Stimulated activated CD8-positive, alpha-beta memory T cell treated with anti-CD3 and anti-CD28 coated beads, Interleukin-15, amount 100 ng/mL, for 24 hours (primary cell): Measurements from ENCODE around the gene RAB40C.

Source experiments
- DNase-seq: peaks from one replicate; pipeline ENCODE4 v3.0.0-alpha.2; 2020; ENCODE audit warnings: low read depth

Gene RAB40C, protein sequence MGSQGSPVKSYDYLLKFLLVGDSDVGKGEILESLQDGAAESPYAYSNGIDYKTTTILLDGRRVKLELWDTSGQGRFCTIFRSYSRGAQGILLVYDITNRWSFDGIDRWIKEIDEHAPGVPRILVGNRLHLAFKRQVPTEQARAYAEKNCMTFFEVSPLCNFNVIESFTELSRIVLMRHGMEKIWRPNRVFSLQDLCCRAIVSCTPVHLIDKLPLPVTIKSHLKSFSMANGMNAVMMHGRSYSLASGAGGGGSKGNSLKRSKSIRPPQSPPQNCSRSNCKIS

DNA sequence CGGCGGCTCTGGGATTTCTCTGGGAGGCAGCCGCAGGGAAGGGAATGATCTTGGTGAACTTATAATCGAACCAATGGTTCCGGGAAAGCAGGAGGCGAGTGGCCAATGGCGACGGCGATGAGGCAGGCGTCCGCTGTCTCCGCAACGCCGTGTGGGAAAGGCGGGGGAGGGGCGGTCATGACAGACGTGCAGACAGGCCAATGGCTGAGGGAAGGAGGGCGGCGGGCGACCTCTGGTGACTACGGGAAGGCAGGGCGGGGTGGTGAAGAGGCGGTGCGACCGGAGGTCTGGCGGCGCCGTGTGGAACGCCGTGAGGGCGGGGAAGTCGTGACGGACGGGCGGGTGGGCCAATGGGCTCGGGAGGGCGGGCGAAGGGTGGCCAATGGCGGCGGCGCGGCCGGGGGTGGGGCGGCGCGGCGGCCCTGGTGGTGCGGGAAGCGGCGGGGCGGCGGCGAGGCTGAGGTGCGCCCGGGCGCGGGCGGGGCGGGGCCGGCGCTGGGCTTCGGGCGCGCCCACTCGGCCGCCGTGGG, at the start of gene RAB40C:
Gene RAB40C (plus strand): TSS at position 409 of the 530 bp plus-strand sequence. CDS start 226 bp downstream, outside the sequence.
- DNase-seq = peak; percentile 93

- DNase-seq = no peak
Measured at GRCh38 chr16:540645-541340, 49.1 kb upstream of the RAB40C start.

DNA sequence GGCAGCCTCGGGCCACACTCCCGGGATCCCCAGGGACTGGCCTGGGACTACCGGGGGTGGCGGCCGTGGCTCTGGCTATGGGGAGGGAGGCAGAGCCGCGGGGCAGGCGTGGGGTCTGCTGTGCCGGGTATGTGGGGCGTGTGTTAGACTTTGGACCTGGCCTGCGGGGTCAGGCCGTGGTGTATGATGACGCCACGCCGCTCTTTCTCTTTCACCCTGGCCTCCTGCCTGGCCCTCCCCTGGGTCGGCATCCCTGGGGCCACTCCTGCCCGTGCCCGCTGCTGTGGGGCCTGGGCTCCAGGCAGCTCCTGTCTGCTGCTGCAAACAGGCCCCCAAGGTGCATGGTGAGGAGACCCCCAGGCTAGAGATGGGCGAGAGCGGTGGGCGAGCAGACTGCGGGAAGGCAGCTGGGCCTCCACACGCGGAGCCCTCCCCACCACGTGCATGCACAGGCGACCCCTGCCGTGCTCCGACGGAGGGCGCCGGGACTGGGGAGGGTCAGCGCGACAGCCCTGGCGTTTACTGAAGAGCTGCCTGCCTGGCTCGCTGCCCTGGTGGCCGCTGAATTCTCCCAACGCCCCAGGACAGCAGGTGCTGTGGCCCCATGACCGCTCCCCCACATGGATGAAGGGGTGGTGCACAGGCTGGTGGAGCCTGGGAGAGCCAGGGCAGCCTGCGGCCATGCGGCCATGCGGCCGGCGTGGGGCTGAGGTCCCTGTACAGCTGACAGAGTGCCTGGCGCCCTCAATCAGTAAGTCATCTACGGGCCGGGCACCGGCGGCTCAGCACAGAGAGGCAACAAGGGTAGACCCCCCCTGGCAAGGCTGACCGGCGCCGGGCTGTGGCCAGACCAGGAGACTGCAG, 46.3 kb upstream of the RAB40C start:
- DNase-seq = no peak

DNA sequence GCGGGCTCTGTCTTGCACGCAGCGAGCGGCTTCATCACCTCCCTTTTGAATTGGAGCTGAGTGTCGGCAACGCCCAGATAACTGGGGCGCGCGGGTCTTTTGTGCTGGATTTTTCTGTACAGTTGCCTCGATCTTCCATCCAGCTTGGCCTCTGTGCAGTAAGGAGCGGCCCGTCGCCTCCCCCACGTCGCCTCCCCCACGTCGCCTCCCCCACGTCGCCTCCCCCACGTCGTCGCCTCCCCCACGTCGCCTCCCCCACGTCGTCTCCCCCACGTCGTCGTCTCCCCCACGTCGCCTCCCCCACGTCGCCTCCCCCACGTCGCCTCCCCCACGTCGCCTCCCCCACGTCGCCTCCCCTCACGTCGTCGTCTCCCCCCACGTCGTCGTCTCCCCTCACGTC, 45.3 kb upstream of the RAB40C start:
- DNase-seq = no peak

GRCh38 chr16:546909-547770, 42.7 kb upstream of the RAB40C start:
- DNase-seq = no peak

- DNase-seq = no peak
Measured at GRCh38 chr16:548586-548985, 41.3 kb upstream of the RAB40C start.

DNA sequence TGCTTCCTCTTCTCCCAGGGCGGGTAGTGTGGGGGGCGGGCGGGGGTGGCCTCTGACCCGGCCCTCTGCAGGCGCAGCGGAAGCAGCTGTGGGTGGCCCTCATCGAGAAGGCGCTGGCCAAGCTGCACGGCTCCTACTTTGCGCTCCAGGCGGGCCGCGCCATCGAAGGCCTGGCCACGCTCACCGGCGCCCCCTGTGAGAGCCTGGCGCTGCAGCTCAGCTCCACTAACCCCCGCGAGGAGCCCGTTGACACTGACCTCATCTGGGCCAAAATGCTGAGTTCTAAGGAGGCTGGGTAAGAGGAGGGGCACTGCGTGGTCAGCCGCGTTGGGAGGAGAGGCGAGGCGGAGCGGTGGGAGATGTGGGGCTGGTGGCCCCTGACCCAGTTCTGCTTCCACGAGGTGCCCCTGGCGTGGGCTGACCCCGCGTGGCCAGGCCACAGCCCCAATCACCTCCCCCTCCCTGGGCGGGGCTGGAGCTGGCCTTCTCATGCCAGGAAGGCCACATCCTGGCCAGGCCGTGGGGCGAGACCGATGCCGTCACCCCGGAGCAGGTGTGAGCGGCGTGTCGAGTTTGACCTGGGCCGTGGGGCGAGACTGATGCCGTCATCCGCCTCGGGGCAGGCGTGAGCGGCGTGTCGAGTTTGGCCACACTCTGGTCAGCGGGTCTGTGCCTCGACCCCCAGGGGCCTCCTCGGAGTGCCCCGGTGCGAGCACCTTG, 40.2 kb upstream of the RAB40C start:
- DNase-seq = no peak

GRCh38 chr16:551210-551609, 38.7 kb upstream of the RAB40C start:
- DNase-seq = no peak

GRCh38 chr16:552171-552570, 37.7 kb upstream of the RAB40C start:
- DNase-seq = no peak

- no peak for DNase-seq
Measured at GRCh38 chr16:553601-554296, 36.1 kb upstream of the RAB40C start.

GRCh38 chr16:554297-554621, 35.6 kb upstream of the RAB40C start:
- no peak for DNase-seq

DNA sequence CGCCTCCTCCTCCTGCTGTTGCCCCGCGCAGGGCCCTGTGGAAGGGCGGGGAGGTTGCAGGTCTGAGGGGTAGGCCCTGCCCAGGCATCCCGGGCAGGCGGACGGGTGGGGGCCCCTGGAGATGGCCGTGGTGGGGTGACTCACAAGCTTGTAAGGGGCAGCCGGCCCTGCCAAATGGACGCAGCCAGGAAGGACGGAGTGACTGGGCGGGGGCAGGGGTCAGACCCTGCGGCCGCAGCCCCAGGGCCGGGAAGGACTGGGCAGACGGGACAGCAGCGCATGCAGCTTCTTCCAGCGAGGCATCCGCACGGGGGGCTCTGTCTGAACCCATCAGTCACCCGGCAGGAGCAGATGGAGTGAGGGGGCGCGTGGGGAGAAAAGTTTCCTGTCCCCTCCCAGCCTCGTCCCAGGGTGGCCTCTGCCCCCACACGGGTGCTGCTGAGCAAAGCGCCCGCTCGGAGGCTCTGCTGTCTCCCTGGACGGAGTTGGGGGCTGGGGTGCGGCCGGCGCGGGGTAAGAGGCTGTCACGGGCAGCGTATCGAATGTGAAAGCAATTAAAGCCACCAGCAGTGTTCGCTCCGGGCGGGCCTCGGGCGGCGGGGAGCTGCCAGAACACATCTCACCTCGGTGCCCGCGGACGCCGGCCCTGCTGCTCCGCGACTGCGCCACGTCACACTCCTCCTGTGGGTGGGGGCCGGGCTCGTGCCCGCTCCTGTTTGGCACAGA, 35.1 kb upstream of the RAB40C start:
- no peak for DNase-seq

DNA sequence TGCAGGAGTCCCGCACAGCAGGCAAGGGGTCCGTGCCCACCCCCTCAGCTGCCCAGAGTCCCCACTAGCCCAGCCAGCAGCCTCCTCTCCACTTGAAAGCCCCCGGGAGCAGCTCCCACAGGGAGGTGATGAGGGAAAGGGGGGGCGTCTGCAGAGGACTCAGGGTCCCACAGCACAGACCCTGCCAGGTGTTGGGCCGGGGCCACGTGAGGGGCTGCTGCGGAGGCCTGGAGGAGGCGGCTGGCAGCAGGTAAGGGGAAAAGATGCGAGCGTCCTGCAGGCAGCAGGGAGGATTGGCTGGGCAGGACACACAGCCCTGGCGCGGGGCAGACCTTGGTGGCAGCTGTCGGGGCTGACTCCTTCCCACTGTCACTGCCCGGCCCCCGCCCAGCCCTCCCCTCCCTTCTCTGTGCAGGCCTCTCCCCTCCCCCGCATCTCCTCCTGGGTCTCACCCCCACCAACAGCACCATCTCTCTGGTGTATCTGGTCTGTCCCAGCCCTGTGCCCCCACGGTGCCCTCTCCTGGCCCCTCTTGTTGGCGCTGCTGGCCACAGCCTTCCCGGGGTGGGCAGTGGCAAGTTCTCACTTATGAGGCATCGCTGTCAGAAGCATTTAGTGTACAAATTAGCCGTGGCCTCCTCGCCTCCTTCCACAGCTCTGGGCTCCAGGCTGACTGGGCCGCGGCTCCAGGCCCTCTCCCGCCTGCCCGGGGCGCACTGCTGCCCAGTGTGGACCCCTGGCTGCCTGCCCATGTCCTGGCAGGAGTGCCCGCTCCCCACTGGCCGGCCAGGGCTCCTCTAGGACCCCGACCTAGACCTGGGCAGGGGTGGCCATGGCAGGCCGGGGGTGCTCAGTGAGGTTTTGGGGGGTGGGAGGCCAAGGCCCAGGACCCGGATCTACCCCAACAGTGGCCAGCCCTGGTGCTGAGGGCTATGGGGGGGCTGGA, 34.1 kb upstream of the RAB40C start:
- DNase-seq = no peak

- DNase-seq = no peak
Measured at GRCh38 chr16:556474-557173, 33.2 kb upstream of the RAB40C start.

DNA sequence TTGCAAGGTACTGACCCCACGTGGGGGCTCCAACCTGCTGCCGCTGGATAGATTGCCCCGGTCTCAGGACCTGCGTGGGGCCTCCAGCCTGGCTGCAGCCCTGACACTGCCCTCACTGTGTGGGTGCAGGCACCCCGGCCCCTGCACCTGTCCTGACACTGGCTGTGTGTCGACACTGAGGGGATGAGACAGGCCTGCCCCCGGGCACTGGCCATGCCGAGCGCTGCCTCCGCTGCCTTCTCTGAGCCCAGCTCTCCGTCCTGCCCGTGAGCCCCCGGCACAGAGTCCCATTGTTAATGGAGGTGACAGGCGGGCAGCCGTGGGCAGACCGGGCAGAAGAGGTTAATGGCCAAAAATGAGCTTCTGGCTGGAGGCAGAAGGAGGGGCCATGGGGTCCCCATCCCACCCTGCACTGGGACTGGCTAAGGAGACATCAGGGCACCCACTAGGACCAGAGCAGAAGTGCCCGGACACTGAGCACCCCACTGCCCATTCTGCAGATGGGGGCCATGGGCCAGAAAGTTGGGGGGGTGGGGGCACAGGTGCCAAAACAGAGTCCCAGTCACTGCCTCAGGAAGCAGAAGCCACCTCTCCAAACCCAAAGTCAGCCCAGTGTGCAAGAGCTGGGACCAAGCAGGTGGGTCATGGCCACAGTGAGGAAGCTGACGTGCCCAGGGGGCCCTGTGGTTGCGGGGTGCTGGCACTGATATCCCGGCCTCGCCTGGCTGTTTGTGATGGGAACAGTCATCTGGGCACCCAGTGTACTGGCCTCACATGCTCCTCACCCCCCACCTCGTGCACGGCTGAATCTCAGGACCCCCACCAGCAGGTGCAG, 32.2 kb upstream of the RAB40C start:
- DNase-seq = no peak

GRCh38 chr16:558298-559020, 31.4 kb upstream of the RAB40C start:
- DNase-seq = no peak
